H1 (cell line): ENCODE data around the gene MYBPC2. TPM values are rescaled to one million over a fixed set of nuclear protein-coding genes. Genes with fewer than 3 reads are reported as not detected.
A peak's percentile ranks its signal among the peaks of the same experiment; 100 is the strongest.

Experiments used
- CEBPB ChIP-seq: IDR thresholded peaks from 2 replicates; pipeline ENCODE4 v1.6.1; 2012; ENCODE audit warnings: low read depth, low read length
- EZH2 ChIP-seq: fragments of 200-600 bp; sonication (generic); IDR thresholded peaks from 2 replicates; pipeline ENCODE4 v1.7.1; 2012; ENCODE audit warnings: low read depth, mild to moderate bottlenecking, moderate library complexity, low read length, inconsistent platforms; ENCODE audit not compliant: severe bottlenecking
- SRF ChIP-seq: IDR thresholded peaks from 2 replicates; pipeline ENCODE4 v1.6.1; 2011; ENCODE audit warnings: mild to moderate bottlenecking, low read depth, low read length, moderate library complexity
- polyA plus RNA-seq, 7 experiments: library from polyadenylated mRNA; depleted of rRNA in 3 of 7; stranded (reverse) in 5 of 7; unstranded in 2 of 7; fragments of >200 nt in 5 of 7; fragments of 200-250 nt in 2 of 7; gene quantifications; 1 replicate in 5 of 7; 2 replicates in 1 of 7; 4 replicates in 1 of 7; pipeline versions ENCODE4 v1.2.1 to v1.2.3, GENCODE V29; 2011 to 2013; ENCODE audit warnings: missing spikeins in 2 of 7, mixed read lengths in 2 of 7
- total RNA-seq: library from RNA; stranded (reverse); fragmentation: NEBNext Ultra II Directional; extraction: Animal tissue kit (Norgen Biotek cat#: 25700); gene quantifications from 2 replicates; pipeline ENCODE4 v1.2.1, GENCODE V29; 2021
- TF ChIP-seq, protein P1 (sequence below): fragments of 300-600 bp; sonication (generic); IDR thresholded peaks from 2 replicates; pipeline ENCODE4 v1.7.1; 2012; ENCODE audit warnings: low read length, moderate library complexity, mild to moderate bottlenecking, inconsistent platforms; ENCODE audit not compliant: insufficient replicate concordance
- TF ChIP-seq, protein P2 (sequence below): IDR thresholded peaks from 2 replicates; pipeline ENCODE4 v1.6.1; 2011; ENCODE audit warnings: low read length, improper control_type of control experiment

Gene MYBPC2
- total and polyA plus RNA-seq, 2 of the 8 experiments (the other 6 are each of a cell fraction or from before 2014, with no cell fraction given) = 1.8 to 3.1 TPM

DNA sequence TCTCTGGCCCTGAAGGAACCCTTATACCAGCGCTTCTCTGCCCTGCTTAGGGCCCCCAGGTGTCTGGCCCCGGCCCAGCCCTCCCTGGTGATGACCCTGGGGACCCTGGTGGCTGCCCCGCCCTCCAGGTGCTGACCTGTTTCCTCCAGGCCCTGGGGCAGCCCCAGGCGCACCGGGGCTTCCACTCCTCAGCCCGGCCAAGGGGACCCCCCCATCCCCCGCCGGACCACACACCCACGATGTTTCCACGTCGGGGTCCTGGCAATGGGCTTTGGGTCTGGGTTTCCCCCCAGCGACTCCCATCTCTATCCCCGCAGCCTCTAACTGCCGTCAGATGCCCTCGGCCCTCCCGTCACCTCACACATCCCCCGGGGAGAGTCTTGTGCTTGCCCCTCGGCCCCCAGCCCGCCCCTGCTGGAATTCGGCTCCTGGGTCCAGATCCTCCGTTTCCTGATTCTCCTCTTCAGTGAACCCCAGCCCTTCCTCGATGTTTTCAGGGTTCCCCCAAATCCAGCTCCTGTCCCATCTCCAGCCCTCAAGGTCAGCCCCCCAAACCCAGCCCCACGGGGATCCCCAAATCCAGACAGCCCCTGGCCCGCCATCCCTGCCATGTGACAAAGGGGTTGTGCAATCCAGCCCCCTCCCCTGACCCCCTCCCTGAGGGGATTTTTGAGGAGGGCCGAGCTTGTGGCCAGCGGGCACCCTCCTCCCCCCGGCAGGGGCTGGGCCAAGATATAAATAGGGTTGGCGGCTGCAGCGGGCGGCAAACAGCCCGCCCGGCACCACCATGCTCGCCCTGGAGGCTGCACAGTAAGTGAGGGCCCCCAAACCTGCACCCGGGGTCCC lies 14.3 kb upstream of the MYBPC2 start, which contains the start of gene SPIB (continued):
- TF ChIP-seq, protein P1, sequence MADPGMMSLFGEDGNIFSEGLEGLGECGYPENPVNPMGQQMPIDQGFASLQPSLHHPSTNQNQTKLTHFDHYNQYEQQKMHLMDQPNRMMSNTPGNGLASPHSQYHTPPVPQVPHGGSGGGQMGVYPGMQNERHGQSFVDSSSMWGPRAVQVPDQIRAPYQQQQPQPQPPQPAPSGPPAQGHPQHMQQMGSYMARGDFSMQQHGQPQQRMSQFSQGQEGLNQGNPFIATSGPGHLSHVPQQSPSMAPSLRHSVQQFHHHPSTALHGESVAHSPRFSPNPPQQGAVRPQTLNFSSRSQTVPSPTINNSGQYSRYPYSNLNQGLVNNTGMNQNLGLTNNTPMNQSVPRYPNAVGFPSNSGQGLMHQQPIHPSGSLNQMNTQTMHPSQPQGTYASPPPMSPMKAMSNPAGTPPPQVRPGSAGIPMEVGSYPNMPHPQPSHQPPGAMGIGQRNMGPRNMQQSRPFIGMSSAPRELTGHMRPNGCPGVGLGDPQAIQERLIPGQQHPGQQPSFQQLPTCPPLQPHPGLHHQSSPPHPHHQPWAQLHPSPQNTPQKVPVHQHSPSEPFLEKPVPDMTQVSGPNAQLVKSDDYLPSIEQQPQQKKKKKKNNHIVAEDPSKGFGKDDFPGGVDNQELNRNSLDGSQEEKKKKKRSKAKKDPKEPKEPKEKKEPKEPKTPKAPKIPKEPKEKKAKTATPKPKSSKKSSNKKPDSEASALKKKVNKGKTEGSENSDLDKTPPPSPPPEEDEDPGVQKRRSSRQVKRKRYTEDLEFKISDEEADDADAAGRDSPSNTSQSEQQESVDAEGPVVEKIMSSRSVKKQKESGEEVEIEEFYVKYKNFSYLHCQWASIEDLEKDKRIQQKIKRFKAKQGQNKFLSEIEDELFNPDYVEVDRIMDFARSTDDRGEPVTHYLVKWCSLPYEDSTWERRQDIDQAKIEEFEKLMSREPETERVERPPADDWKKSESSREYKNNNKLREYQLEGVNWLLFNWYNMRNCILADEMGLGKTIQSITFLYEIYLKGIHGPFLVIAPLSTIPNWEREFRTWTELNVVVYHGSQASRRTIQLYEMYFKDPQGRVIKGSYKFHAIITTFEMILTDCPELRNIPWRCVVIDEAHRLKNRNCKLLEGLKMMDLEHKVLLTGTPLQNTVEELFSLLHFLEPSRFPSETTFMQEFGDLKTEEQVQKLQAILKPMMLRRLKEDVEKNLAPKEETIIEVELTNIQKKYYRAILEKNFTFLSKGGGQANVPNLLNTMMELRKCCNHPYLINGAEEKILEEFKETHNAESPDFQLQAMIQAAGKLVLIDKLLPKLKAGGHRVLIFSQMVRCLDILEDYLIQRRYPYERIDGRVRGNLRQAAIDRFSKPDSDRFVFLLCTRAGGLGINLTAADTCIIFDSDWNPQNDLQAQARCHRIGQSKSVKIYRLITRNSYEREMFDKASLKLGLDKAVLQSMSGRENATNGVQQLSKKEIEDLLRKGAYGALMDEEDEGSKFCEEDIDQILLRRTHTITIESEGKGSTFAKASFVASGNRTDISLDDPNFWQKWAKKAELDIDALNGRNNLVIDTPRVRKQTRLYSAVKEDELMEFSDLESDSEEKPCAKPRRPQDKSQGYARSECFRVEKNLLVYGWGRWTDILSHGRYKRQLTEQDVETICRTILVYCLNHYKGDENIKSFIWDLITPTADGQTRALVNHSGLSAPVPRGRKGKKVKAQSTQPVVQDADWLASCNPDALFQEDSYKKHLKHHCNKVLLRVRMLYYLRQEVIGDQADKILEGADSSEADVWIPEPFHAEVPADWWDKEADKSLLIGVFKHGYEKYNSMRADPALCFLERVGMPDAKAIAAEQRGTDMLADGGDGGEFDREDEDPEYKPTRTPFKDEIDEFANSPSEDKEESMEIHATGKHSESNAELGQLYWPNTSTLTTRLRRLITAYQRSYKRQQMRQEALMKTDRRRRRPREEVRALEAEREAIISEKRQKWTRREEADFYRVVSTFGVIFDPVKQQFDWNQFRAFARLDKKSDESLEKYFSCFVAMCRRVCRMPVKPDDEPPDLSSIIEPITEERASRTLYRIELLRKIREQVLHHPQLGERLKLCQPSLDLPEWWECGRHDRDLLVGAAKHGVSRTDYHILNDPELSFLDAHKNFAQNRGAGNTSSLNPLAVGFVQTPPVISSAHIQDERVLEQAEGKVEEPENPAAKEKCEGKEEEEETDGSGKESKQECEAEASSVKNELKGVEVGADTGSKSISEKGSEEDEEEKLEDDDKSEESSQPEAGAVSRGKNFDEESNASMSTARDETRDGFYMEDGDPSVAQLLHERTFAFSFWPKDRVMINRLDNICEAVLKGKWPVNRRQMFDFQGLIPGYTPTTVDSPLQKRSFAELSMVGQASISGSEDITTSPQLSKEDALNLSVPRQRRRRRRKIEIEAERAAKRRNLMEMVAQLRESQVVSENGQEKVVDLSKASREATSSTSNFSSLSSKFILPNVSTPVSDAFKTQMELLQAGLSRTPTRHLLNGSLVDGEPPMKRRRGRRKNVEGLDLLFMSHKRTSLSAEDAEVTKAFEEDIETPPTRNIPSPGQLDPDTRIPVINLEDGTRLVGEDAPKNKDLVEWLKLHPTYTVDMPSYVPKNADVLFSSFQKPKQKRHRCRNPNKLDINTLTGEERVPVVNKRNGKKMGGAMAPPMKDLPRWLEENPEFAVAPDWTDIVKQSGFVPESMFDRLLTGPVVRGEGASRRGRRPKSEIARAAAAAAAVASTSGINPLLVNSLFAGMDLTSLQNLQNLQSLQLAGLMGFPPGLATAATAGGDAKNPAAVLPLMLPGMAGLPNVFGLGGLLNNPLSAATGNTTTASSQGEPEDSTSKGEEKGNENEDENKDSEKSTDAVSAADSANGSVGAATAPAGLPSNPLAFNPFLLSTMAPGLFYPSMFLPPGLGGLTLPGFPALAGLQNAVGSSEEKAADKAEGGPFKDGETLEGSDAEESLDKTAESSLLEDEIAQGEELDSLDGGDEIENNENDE = no peak
- TF ChIP-seq SRF = no peak
- peak; percentile 88 for TF ChIP-seq CEBPB
- no peak for TF ChIP-seq EZH2
- TF ChIP-seq, protein P2, sequence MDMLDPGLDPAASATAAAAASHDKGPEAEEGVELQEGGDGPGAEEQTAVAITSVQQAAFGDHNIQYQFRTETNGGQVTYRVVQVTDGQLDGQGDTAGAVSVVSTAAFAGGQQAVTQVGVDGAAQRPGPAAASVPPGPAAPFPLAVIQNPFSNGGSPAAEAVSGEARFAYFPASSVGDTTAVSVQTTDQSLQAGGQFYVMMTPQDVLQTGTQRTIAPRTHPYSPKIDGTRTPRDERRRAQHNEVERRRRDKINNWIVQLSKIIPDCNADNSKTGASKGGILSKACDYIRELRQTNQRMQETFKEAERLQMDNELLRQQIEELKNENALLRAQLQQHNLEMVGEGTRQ = 0 out of 2 replicates have a peak, but pooled peaks have one; percentile 7
